Right atrium auricular region (tissue), 2 donors: Measurements from ENCODE around the gene IWS1. TPM values are rescaled to one million over a fixed set of nuclear protein-coding genes. Genes with fewer than 3 reads are reported as not detected.

Source experiments
- DNase-seq: peaks from one replicate; pipeline ENCODE4 v3.0.0-alpha.2; 2019; ENCODE audit warnings: low spot score
- H3K27ac ChIP-seq, 2 donors: fragments of 200-600 bp; sonication (generic); 1 replicate in 1 of 2; 2 replicates in 1 of 2; pipeline ENCODE4 v1.5.1; 2016 to 2019
- H3K27me3 ChIP-seq, 2 donors: fragments of 200-600 bp; sonication (generic); one replicate each; pipeline versions ENCODE4 v1.5.1 to v1.6.0; 2017 to 2019
- H3K36me3 ChIP-seq: fragments of 200-600 bp; sonication (generic); one replicate; pipeline ENCODE4 v1.5.1; 2016
- H3K4me1 ChIP-seq, 2 donors: fragments of 200-600 bp; sonication (generic); one replicate each; pipeline versions ENCODE4 v1.5.1 to v1.6.0; 2017 to 2019
- H3K4me3 ChIP-seq, 2 donors: fragments of 200-600 bp; sonication (generic); 1 replicate in 1 of 2; 2 replicates in 1 of 2; pipeline ENCODE4 v1.5.1; 2017 to 2019; ENCODE audit warnings: mild to moderate bottlenecking in 1 of 2, moderate library complexity in 1 of 2
- H3K9me3 ChIP-seq, 2 donors: fragments of 200-600 bp; sonication (generic); one replicate each; pipeline ENCODE4 v1.5.1; 2019
- total RNA-seq, 2 donors: library from RNA; depleted of rRNA; stranded (reverse); fragments of >200 nt; gene quantifications; one replicate each; pipeline ENCODE4 v1.1.0, GENCODE V29; 2016
- TF ChIP-seq, protein P1 (sequence below), 2 donors: fragments of 200-600 bp; sonication (generic); IDR thresholded peaks; one replicate each; pipeline ENCODE4 v1.5.1; 2019; ENCODE audit warnings: antibody characterized with exemption in 2 of 2

IWS1 gene
- total RNA-seq, 2 donors from 2014 or later = 43.3 to 46.4 TPM

GRCh38 chr2:127563458-127564428 lies 37.5 kb upstream of the IWS1 start:
- peak; percentile 48 for DNase-seq
- peaks cover 0 to 2% of the 10 kb centered on the region in 2 donors for H3K4me1 ChIP-seq
- H3K36me3 ChIP-seq = no peaks in the 10 kb centered on the region
- TF ChIP-seq, protein P1, sequence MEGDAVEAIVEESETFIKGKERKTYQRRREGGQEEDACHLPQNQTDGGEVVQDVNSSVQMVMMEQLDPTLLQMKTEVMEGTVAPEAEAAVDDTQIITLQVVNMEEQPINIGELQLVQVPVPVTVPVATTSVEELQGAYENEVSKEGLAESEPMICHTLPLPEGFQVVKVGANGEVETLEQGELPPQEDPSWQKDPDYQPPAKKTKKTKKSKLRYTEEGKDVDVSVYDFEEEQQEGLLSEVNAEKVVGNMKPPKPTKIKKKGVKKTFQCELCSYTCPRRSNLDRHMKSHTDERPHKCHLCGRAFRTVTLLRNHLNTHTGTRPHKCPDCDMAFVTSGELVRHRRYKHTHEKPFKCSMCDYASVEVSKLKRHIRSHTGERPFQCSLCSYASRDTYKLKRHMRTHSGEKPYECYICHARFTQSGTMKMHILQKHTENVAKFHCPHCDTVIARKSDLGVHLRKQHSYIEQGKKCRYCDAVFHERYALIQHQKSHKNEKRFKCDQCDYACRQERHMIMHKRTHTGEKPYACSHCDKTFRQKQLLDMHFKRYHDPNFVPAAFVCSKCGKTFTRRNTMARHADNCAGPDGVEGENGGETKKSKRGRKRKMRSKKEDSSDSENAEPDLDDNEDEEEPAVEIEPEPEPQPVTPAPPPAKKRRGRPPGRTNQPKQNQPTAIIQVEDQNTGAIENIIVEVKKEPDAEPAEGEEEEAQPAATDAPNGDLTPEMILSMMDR (IDR thresholded peaks at IDR 0.05) = no peak
- H3K4me3 ChIP-seq = no peak overlapping the region
- no peaks in the 10 kb centered on the region for H3K27me3 ChIP-seq
- no peaks in the 10 kb centered on the region for H3K9me3 ChIP-seq
- H3K27ac ChIP-seq = no peak overlapping the region

DNA sequence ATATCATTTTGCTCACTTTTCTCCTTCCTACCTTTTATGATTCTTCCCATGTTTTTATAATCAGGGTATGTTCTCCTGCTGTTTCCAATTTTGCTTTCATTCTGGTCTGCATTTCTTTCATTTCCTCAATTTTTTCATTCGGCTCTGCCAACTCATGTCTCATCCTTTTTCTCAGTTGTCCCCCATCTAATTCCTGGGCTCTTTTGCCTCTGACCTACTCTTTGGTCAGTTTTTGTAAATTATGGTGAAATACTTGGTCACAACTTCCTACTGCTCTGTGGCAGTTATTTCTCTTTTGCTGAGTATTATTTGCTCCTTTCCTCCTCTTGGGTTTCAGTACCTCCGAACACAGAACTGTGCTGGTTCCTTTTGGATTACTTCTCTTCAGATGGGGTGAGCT lies 36.6 kb upstream of the IWS1 start:
- no peak overlapping the region for H3K4me3 ChIP-seq
- no peaks in the 10 kb centered on the region for H3K36me3 ChIP-seq
- no peaks in the 10 kb centered on the region for H3K4me1 ChIP-seq
- H3K9me3 ChIP-seq = no peaks in the 10 kb centered on the region
- no peak overlapping the region for H3K27ac ChIP-seq
- TF ChIP-seq, protein P1 (IDR thresholded peaks at IDR 0.05) = no peak
- no peak for DNase-seq
- H3K27me3 ChIP-seq = no peaks in the 10 kb centered on the region

DNA sequence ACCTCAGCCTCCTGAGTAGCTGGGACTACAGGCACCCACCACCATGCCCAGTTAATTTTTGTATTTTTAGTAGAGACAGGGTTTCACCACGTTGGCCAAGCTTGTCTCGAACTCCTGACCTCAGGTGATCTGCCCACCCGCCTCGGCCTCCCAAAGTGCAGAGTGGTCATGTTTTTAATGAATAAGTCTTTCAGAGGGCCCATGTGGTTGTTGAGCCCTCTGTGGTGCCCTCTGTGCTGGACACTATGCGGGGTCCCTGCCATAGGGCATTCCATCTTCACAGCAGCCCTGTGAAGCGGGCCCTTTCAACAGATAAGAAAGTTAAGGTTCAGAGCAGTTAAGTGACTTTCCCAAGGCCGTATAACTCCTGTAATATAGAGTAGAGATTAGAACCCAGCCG lies 35.1 kb upstream of the IWS1 start:
- DNase-seq = peak; percentile 34
- H3K27me3 ChIP-seq = no peaks in the 10 kb centered on the region
- peaks cover 0 to 6% of the 10 kb centered on the region in 2 donors for H3K9me3 ChIP-seq
- TF ChIP-seq, protein P1 (IDR thresholded peaks at IDR 0.05) = no peak
- H3K4me1 ChIP-seq = no peaks in the 10 kb centered on the region
- no peak overlapping the region for H3K4me3 ChIP-seq
- no peak overlapping the region for H3K27ac ChIP-seq
- no peaks in the 10 kb centered on the region for H3K36me3 ChIP-seq

DNA sequence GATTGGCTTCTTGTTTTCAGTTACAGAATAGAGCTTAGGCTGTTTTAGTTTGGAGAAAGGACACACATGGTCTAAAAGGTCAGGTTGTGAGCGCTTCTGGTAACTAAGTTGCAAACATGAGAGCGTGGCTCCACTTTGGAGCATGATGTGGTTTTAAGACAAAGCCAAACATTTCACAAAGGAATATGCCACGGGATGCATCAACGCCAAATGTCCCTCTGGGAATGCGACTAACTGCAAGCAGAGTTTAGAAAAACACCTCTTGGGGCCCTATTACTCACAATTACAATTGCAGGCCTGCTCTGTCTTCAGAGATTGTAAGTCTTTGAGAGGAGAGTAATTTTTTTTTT lies 34.6 kb upstream of the IWS1 start:
- no peak for DNase-seq
- H3K27me3 ChIP-seq = no peaks in the 10 kb centered on the region
- no peak overlapping the region for H3K27ac ChIP-seq
- TF ChIP-seq, protein P1 (IDR thresholded peaks at IDR 0.05) = no peak
- H3K9me3 ChIP-seq = peaks cover 0 to 10% of the 10 kb centered on the region in 2 donors
- no peaks in the 10 kb centered on the region for H3K4me1 ChIP-seq
- no peak overlapping the region for H3K4me3 ChIP-seq
- no peaks in the 10 kb centered on the region for H3K36me3 ChIP-seq

DNA sequence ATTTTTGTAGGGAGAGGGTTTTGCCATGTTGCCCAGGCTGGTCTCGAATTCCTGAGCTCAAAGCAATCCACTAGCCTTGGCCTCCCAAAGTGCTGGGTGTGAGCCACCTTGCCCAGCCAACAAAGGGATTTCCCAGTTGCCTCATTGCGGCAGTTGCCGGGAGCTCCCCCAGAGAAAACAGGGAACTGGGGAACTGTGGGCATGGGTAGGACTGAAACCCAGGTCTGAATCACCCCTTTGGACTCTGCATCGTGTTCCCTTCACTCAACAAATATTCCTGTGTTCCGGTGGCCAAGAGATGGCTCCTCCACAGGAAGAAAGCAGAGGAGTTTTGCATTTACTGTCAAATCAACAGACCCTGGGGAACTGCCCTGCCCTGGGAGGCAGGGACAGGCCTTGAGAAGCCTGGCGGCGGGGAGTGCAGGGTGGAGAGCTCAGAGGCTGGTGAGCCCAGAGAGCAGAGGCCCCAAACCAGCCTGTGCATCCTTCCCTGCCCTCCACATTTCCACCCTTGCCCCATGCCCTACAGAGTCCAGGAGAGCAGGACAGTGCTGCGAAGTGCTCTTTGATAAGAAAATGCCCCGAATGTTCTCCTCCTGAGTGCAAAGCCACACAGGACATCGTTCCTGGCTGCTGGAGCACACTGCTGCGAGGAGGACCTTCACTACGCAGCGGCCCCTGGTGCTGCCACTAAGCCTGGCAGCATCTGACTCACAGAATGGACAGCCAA lies 34.1 kb upstream of the IWS1 start:
- Histone ChIP-seq H3K27ac (no peak overlapping the region), H3K36me3 (no peaks in the 10 kb centered on the region), H3K4me1 (no peaks in the 10 kb centered on the region), H3K4me3 (no peak overlapping the region), H3K9me3 (peaks cover 0 to 11% of the 10 kb centered on the region in 2 donors), H3K27me3 (no peaks in the 10 kb centered on the region)
- TF ChIP-seq, protein P1 (IDR thresholded peaks at IDR 0.05) = no peak
- peak; percentile 42 for DNase-seq
